Thyroid gland (tissue), 4 donors: ENCODE results near the gene STRBP.
"Not testable (repeated sequence)": the region's sequence is repeated elsewhere in the genome, so short reads cannot be mapped to it uniquely, and the experiment has no call there.

Source experiments
- POLR2A ChIP-seq, 2 donors: fragments of 450-650 bp; IDR thresholded peaks; one replicate each; pipeline ENCODE4 v1.6.1; 2017; ENCODE audit warnings: antibody characterized with exemption in 2 of 2, mild to moderate bottlenecking in 2 of 2, moderate library complexity in 1 of 2
- TF ChIP-seq, protein P1 (sequence below), 6 experiments: fragments of 200-600 bp in 3 of 6; fragments of 450-650 bp in 3 of 6; sonication (generic) in 3 of 6; IDR thresholded peaks; one replicate each; pipeline ENCODE4 v1.5.1; 2016 to 2019; ENCODE audit warnings: antibody characterized with exemption in 6 of 6, mild to moderate bottlenecking in 2 of 6, inconsistent platforms in 1 of 6, moderate library complexity in 1 of 6

- TF ChIP-seq, protein P1, sequence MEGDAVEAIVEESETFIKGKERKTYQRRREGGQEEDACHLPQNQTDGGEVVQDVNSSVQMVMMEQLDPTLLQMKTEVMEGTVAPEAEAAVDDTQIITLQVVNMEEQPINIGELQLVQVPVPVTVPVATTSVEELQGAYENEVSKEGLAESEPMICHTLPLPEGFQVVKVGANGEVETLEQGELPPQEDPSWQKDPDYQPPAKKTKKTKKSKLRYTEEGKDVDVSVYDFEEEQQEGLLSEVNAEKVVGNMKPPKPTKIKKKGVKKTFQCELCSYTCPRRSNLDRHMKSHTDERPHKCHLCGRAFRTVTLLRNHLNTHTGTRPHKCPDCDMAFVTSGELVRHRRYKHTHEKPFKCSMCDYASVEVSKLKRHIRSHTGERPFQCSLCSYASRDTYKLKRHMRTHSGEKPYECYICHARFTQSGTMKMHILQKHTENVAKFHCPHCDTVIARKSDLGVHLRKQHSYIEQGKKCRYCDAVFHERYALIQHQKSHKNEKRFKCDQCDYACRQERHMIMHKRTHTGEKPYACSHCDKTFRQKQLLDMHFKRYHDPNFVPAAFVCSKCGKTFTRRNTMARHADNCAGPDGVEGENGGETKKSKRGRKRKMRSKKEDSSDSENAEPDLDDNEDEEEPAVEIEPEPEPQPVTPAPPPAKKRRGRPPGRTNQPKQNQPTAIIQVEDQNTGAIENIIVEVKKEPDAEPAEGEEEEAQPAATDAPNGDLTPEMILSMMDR (IDR thresholded peaks at IDR 0.05) = not testable (repeated sequence)
- TF ChIP-seq POLR2A (IDR thresholded peaks at IDR 0.05) = not testable (repeated sequence)
Observed at GRCh38 chr9:123186029-123186428, 82.4 kb downstream of the STRBP start.
